Measurements from ENCODE around the gene SH2D1A. TPM values are rescaled to one million over a fixed set of nuclear protein-coding genes. Genes with fewer than 3 reads are reported as not detected.

Gene SH2D1A
- total RNA-seq, 1 donor from 2014 or later, result 0.30 TPM

DNA sequence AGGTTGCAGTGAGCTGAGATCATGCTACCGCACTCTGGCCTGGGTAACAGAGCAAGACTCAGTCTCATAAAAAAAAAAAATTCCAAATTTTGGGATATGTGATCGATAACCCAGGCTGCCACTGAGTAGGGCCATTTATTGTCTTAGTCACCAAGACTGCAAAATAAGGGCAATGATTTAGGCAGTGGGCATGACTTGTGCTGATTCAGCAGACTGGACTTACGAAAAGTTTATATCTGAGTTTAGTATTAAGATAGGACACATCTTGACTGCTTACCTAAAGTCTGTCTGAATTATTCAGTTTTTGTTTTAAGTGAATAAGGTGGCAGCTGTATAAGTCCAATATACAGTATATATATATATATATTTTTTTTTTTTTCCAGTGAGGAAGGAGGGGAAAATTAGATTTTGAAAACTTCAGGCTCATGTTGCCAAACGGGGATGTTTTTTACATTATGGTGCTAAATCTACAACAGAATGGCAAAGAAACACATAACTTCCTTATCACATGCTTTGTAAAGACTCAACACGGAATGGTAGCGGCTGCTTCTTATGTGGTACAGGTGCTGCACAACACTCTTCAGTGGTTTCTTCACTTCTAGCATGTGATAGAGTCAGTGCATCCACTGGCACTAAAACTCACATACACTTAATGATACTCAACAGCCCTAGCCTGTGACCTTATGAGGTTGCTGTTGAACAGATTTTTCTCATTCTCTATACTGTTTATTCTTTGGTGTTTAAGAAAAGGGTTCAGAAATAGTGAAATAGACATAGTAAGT is 7.4 kb upstream of the SH2D1A start:
- DNase-seq, result no peak
- H3K27me3 ChIP-seq (ENCODE audit: low read depth), result no peaks in the 10 kb centered on the region
- no peaks in the 10 kb centered on the region for H3K4me1 ChIP-seq
- intact Hi-C loops (cut with micrococcal nuclease), result no loop called here
- TF ChIP-seq, protein P1, sequence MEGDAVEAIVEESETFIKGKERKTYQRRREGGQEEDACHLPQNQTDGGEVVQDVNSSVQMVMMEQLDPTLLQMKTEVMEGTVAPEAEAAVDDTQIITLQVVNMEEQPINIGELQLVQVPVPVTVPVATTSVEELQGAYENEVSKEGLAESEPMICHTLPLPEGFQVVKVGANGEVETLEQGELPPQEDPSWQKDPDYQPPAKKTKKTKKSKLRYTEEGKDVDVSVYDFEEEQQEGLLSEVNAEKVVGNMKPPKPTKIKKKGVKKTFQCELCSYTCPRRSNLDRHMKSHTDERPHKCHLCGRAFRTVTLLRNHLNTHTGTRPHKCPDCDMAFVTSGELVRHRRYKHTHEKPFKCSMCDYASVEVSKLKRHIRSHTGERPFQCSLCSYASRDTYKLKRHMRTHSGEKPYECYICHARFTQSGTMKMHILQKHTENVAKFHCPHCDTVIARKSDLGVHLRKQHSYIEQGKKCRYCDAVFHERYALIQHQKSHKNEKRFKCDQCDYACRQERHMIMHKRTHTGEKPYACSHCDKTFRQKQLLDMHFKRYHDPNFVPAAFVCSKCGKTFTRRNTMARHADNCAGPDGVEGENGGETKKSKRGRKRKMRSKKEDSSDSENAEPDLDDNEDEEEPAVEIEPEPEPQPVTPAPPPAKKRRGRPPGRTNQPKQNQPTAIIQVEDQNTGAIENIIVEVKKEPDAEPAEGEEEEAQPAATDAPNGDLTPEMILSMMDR (IDR thresholded peaks at IDR 0.05; ENCODE audit: borderline replicate concordance), result no peak
- no peaks in the 10 kb centered on the region for H3K36me3 ChIP-seq
- no peak overlapping the region for H3K4me3 ChIP-seq
- H3K27ac ChIP-seq (replicated peaks), result no peak overlapping the region
- H3K9me3 ChIP-seq (replicated peaks), result no peaks in the 10 kb centered on the region

DNA sequence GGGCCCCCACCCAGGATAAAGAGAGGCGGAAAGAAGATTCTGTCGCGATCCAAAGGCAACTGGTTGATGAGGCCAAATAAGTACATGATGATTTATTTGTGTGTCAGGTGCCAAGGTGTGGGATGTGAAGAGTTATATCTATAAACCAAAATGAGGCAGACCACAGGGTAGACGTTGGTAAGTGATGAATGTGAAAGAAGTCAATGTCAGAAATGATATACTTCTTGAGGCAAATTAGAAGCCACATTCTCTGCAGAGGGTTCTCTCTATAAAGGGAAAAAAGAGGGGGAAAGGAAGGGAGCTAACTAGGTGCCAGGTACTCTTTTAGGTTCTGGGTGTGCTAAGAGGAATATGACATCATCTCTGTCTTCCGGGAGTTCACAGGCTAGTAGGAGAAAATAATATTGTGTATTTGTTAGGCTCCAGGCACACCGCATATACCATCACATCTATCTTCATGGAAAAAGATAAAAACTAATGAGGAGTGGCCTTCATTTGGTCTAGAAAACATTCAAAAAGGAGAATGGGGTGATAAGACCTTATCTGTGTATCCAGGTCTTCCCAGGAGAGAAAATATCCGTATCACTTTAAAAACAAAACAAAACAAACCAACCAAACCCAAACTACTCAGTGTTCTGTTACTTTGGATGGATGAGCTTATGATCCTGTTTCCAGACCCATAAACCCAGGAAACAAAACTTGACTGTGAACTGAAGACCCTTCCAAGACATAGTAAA is 4.8 kb upstream of the SH2D1A start:
- DNase-seq, result no peak
- TF ChIP-seq, protein P1 (IDR thresholded peaks at IDR 0.05; ENCODE audit: borderline replicate concordance), result no peak
- intact Hi-C loops (cut with micrococcal nuclease), result no loop called here
- Histone ChIP-seq H3K4me1 (no peaks in the 10 kb centered on the region), H3K36me3 (no peaks in the 10 kb centered on the region), H3K9me3 (replicated peaks) (no peaks in the 10 kb centered on the region), H3K27ac (replicated peaks) (no peak overlapping the region), H3K4me3 (no peak overlapping the region), H3K27me3 (ENCODE audit: low read depth) (no peaks in the 10 kb centered on the region)

GRCh38 chrX:124342174-124342867 is 4.0 kb upstream of the SH2D1A start:
- DNase-seq, result no peak
- H3K27ac ChIP-seq (replicated peaks), result no peak overlapping the region
- TF ChIP-seq, protein P1 (IDR thresholded peaks at IDR 0.05; ENCODE audit: borderline replicate concordance), result no peak
- no peaks in the 10 kb centered on the region for H3K9me3 ChIP-seq (replicated peaks)
- H3K27me3 ChIP-seq (ENCODE audit: low read depth), result no peaks in the 10 kb centered on the region
- intact Hi-C loops (cut with micrococcal nuclease), result no loop called here
- no peak overlapping the region for H3K4me3 ChIP-seq
- H3K36me3 ChIP-seq, result no peaks in the 10 kb centered on the region
- H3K4me1 ChIP-seq, result no peaks in the 10 kb centered on the region

DNA sequence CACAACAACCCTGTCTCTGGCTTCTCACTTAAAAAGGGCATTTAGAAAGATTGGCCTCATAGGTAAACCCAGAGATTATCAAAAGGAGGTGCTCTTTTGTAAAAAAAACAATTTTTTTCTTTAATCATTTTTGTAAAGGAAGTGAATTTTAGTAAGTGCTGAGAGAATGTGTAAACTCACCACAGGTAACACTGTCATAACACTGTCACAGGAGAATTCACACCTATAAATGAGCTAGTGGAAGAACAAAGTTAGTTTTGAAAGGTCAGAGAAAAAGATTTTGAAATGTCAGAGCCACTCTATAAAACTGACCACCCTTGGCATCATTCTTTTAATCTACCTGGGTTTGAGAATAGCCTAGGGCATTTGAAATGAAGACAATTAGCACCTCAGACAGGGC is 3.3 kb upstream of the SH2D1A start:
- H3K9me3 ChIP-seq (replicated peaks), result no peaks in the 10 kb centered on the region
- no peaks in the 10 kb centered on the region for H3K27me3 ChIP-seq (ENCODE audit: low read depth)
- intact Hi-C loops (cut with micrococcal nuclease), result no loop called here
- no peaks in the 10 kb centered on the region for H3K36me3 ChIP-seq
- TF ChIP-seq, protein P1 (IDR thresholded peaks at IDR 0.05; ENCODE audit: borderline replicate concordance), result no peak
- H3K27ac ChIP-seq (replicated peaks), result no peak overlapping the region
- no peak overlapping the region for H3K4me3 ChIP-seq
- H3K4me1 ChIP-seq, result no peaks in the 10 kb centered on the region
- DNase-seq, result no peak

GRCh38 chrX:124344246-124344645 is 2.1 kb upstream of the SH2D1A start:
- Histone ChIP-seq H3K9me3 (replicated peaks) (no peaks in the 10 kb centered on the region), H3K4me3 (no peak overlapping the region), H3K27ac (replicated peaks) (no peak overlapping the region), H3K36me3 (no peaks in the 10 kb centered on the region), H3K4me1 (no peaks in the 10 kb centered on the region), H3K27me3 (ENCODE audit: low read depth) (no peaks in the 10 kb centered on the region)
- TF ChIP-seq, protein P1 (IDR thresholded peaks at IDR 0.05; ENCODE audit: borderline replicate concordance), result no peak
- DNase-seq, result no peak
- intact Hi-C loops (cut with micrococcal nuclease), result no loop called here
